Fibroblast of skin of left biceps (primary cell): ENCODE measurements around the gene GRAMD1B.
"Not testable (repeated sequence)": the region's sequence is repeated elsewhere in the genome, so short reads cannot be mapped to it uniquely, and the experiment has no call there.

ENCODE experiments used
- DNase-seq, 2 experiments: peaks; one replicate each; pipeline ENCODE4 v3.0.0-alpha.2; 2013; ENCODE audit warnings: low read depth in 2 of 2

The GRAMD1B gene

DNA sequence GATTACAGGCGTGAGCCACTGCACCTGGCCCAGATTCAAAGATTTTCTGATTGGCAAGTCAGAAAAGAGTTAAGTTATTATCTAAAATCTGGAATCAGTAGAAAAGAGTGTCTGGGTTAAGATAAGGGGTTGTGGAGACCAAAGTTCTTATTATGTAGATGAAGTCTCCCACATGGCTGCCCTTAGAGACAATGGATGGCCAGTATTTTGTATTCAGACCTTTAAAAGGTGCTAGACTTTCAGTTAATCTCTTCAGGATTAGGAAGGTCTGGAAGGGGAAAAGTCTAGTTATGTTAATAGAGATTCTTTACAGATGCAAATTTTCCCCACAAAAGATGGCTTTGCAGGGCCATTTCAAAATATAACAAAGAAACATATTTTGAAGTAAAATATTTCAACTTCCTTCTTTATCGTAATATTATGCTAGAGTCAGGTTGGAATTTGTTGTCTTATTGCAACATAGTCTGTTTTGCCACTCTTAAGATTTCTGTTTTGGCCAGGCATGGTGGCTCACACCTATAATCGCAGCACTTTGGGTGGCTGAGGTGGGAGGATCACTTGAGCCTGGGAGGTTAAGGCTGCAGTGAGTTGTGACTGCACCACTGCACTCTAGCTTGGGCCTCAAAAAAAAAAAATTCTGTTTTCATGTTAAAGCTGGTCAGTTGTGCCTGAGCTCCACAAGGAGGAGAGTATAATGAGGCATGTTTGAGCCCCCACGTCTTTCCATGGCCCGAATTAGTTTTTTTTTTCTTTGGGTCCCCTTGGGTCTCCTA, 14.0 kb downstream of the GRAMD1B start:
- DNase-seq, result no peak

- DNase-seq, result no peak
These were observed 18.8 kb downstream of the GRAMD1B start for GRCh38 chr11:123448823-123449222.

DNA sequence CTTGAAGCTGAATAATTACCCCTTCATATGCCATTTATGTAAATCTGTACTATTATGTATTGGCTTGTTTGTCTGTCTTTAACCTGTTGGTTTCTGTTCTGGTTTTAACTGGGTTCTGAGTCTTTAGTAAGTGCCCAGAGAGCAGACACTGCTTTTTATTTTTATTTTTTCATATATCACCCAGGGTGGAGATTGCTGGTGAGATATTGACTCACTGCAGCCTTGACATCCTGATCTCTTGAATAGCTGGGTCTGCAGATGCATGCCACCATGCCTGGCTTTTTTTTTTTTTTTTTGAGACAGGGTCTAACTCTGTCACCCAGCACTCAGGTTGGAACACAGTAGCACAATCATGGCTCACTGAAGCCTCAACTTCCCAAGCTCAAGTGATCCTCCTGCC, 19.4 kb downstream of the GRAMD1B start:
- DNase-seq, result no peak

DNA sequence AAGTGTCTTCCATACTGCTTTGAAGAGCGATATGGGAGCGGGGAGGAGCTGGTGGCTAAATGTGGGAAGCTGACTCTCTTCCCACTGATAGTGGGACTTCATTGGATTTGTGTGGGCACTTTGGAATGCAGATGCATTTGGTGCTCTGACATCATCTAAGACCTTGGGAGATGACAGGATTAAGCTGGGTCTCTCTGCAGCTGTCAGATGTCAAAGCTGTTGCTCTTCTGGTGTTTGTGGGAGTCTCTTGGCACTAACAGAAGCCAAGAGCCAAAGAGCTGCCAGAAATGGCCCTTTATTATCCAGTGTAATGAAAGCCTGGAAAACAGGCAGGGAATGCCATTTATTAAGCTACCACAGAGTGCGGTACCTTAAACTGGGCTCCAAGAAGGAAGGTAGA, 20.6 kb downstream of the GRAMD1B start:
- no peak for DNase-seq

GRCh38 chr11:123451183-123451781, 21.2 kb downstream of the GRAMD1B start:
- no peak for DNase-seq

DNA sequence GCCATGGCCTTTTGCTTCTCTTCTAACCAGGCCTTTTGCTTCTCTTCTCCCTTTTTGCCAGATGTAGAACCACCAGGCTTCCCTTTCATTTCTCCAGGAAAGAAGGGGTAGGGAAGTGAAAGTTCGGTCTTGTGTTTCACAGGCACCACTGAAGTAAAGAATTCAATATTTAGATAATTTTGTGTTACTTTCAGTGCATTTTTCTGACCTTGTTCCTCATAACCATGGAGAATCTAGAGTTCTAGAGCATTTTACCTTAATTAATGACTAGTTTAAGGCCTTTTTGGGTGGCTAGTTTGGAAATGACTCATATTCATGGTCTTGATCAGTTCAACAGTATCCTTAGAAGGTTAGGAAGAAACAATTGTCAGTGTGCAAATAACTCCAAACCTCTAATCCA, 22.7 kb downstream of the GRAMD1B start:
- DNase-seq, result no peak

DNA sequence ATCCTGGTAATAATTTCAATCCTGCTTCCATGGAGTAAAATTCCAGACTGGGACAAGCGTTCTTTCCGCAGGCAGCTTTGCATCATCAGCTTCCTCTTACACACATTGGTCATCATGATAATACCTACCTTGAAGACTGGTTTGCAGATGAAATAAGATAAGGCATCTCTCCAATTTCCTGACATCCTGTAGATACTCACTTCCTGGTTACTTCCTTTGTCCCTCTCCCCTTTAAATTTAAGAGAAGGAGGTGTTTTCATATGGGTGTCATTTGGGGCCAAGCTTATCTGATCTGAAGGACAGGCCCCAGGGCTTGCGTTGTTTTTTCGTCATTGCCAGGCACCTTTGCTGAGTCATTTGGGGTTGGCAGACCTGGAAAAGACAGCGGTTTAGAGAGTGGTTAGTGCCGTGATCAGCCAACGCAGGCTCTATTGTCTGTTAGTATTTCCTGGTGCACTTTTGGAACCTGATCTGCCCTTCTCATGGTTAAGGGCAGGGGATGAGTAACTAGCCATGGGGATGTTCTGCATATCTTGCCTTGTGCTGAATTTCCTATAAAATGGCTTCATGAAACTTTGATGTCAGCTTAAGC, 24.1 kb downstream of the GRAMD1B start:
- no peak for DNase-seq

DNA sequence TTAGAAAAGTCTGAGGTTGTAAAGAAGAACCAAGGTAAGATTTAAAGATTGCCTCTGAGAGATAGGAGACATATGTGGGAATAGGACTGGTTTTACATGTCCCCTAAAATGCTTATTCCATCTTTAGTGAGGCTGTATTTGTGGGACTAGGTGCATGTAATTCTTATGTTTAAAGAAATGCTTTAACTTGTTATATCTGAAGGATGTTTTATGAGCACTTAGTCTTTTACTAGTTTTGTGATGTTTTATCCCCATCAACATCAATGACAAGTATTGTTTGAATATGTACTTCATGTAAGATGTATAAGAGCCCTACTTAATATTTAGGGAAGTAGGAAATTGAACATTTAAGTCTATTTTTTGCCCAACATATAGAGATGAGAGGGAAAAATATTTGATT, 24.7 kb downstream of the GRAMD1B start:
- DNase-seq, result no peak

DNA sequence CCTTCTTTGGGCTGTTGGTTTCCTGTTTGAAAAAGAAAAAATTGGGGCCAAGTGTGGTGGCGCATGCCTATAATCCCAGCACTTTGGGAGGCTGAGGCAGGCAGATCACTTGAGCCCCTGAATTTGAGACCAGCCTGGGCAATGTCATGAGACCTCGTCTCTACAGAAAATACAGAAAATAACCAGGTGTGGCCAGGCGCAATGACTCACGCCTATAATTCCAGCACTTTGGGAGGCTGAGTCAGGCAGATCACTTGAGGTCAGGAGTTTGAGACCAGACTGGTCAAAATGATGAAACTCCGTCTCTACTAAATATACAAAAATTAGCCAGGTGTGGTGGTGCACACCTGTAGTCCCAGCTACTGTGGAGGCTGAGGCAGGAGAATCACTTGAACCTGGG, 26.4 kb downstream of the GRAMD1B start:
- not testable (repeated sequence) for DNase-seq

- no peak for DNase-seq
These were observed 27.2 kb downstream of the GRAMD1B start for GRCh38 chr11:123457187-123457770.

GRCh38 chr11:123458501-123458900, 28.4 kb downstream of the GRAMD1B start:
- DNase-seq, result no peak

DNA sequence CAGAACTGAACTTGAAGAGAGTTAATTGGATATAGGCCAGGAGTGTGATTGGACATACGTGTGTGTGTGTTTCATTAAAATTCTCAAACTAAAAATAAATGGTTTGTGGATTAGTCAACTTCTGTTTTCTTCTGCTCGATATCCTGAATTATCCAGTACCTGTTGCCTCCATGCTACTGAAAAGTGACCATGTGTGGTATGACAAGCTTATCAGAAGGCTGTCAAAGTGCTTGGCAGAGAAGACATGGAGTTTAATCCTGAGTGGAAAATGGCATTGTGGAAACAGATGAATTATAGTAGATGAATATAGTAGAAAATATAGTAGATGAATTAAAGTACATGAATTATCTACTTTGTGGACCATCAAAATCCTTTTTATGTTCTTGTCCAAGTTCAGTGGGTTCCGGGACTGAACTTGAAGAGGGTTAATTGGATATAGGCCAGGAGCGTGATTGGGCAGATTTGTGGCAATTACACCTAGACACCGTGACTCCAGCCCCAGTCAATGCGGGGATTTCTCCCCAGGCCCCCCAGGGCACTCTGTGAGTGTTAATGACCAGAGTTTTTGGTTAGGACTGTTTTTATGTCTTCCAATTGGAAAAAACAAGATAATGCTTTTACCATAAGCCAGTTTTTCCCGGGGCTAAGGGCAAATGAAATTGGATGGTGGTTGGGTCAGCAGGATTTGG, 30.1 kb downstream of the GRAMD1B start:
- DNase-seq, result no peak

GRCh38 chr11:123461164-123461563, 31.1 kb downstream of the GRAMD1B start:
- no peak for DNase-seq

DNA sequence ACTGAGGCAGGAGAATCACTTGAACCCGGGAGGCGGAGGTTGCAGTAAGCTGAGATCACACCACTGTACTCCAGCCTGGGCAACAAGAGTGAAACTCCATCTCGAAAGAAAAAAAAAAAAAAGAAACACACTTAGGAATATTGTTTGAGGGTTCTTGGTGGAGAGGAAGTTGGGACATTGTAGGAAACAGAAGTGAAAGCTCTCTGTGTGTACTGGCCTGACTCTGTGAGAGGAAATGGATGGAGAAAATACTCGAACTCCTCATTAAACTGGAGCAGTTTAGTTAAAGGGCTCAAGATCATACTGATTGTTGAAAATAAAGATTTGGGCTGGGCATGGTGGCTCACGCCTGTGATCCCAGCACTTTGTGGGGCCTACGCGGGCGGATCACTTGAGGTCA, 35.6 kb downstream of the GRAMD1B start:
- DNase-seq, result not testable (repeated sequence)

- not testable (repeated sequence) for DNase-seq
These were observed 36.1 kb downstream of the GRAMD1B start for GRCh38 chr11:123466172-123466571.

DNA sequence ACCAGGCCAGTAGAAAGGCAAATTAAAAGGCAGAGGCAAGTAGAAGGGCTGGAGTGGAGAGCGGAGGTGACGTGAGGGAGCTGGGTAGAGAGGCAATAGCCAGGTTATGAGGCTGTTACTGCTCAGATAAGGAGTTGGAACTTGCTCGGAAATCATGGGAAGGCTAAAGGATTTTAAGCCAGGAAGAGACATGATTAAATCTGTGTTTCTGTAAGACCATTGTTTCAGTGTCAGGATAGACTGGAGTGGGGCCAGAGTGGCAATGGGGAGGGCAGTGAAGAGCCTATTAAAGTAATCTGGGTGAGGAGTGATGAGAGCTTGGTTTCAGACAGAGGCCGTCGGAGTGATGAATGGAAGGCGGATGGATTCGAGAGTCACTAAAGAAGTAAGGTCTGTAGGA, 39.0 kb downstream of the GRAMD1B start:
- no peak for DNase-seq

DNA sequence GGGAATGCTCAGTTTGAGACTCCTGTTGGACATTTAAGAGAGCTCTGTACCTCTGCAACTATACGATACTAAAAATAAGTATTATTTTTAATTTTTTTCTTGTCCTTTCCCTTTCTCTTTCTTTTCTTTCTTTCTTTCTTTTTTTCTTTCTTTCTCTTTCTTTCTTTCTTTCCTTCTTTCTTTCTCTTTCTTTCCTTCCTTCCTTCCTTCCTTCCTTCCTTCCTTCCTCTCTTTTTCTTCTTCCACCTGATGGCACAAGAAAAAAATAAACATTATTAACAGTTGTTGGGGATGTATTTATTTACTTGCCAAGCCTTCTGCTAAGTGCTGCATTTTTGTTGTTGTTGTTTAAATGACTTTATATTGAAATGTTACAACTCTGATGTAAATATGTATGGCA, 39.5 kb downstream of the GRAMD1B start:
- no peak for DNase-seq

DNA sequence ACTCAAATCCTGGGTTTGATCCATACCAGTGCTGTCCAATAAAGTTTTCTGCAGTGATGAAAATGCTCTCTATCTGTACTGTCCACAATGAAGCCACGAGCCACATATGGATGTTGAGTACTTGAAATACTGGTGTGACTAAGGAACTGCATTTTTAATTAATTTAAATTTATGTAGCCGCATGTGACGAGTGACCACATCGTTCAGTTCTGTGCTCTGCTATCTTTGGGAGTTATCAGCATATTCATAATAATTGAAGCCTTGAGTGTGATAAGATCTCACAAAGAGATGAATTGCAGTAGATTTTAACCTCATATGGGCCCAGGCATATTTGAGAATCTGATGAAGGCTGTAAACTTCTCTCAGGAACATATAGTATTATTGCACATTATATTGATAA, 40.8 kb downstream of the GRAMD1B start:
- DNase-seq, result no peak

- DNase-seq, result no peak
These were observed 42.3 kb downstream of the GRAMD1B start for GRCh38 chr11:123472236-123472935.

- DNase-seq, result peak; percentile 70 to 75
These were observed 44.0 kb downstream of the GRAMD1B start for GRCh38 chr11:123473941-123474677.

GRCh38 chr11:123474994-123475393, 44.9 kb downstream of the GRAMD1B start:
- DNase-seq, result no peak
